ENCODE results near the gene ACOT11.

DNA sequence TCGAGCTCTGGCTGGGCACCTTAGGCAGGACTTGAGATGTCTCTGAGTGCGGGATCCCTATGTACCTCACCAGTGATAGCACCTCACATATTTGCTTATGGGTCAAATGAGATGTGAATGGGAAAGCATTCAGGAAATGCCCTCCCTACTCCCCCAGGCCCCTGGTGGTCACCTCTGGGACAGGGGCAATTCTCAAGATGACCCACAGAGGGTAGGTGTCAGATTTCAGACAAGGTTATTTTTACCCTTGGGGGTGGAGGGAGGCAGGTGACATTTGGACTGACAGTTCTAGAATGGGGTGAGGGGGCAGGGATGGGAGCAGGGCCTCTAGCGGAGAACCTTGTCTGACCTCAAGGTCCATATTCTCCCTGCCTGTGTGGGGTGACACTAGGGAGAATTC, 27.1 kb downstream of the ACOT11 start:
- TF ChIP-seq POLR2A (IDR thresholded peaks at IDR 0.05; ENCODE audit: low read depth) (no peak), POLR2AphosphoS5 (IDR thresholded peaks at IDR 0.05) (no peak)
- TF ChIP-seq, protein P1, sequence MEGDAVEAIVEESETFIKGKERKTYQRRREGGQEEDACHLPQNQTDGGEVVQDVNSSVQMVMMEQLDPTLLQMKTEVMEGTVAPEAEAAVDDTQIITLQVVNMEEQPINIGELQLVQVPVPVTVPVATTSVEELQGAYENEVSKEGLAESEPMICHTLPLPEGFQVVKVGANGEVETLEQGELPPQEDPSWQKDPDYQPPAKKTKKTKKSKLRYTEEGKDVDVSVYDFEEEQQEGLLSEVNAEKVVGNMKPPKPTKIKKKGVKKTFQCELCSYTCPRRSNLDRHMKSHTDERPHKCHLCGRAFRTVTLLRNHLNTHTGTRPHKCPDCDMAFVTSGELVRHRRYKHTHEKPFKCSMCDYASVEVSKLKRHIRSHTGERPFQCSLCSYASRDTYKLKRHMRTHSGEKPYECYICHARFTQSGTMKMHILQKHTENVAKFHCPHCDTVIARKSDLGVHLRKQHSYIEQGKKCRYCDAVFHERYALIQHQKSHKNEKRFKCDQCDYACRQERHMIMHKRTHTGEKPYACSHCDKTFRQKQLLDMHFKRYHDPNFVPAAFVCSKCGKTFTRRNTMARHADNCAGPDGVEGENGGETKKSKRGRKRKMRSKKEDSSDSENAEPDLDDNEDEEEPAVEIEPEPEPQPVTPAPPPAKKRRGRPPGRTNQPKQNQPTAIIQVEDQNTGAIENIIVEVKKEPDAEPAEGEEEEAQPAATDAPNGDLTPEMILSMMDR (IDR thresholded peaks at IDR 0.05), result no peak
